HG02759 (cell line): ENCODE results near the gene RBMX.
"Not testable (repeated sequence)": the region's sequence is repeated elsewhere in the genome, so short reads cannot be mapped to it uniquely, and the experiment has no call there.

Source experiments
- ATAC-seq: cut with Tn5 transposase; IDR thresholded peaks from one replicate; pipeline ENCODE4 v1.9.1; 2021; ENCODE audit warnings: mild to moderate bottlenecking, moderate library complexity; ENCODE audit not compliant: unreplicated experiment

The RBMX gene

GRCh38 chrX:136880452-136881013 is at the start of gene RBMX:
TSS of gene RBMX (minus strand) at chrX:136880725. CDS start at chrX:136879427, 1,298 bp downstream.
- ATAC-seq, result peak; percentile 96

DNA sequence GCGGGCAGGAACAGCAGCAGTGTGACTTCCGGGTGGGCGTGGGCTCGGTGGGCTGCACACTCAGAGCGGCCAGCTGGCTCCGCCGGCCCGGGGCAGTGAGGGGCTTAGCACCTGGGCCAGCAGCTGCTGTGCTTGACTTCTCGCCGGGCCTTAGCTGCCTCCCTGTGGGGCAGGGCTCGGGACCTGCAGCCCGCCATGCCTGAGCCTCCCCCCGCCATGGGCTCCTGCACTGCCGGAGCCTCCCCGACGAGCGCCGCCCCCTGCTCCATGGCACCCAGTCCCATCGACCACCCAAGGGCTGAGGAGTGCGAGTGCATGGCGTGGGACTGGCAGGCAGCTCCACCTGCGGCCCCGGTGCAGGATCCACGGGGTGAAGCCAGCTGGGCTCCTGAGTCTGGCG is 40.9 kb upstream of the RBMX start:
- ATAC-seq, result not testable (repeated sequence)

DNA sequence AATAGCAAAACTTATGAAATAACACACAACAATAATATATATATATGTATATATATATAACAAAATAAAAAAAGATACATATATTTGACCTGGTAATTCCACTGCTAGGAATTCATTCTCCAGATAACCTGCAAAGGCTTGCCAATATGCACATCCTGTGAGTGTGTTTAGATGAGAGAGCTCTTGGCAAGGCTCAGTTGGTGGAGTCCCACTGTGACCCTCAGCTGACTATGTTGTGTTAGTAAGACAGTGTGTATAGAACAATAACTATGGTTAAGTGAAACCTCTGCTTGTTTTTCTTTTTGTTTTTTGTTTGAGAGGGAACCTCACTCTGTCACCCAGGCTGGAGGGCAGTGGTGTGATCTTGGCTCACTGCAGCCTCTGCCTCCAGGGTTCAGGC is 39.5 kb upstream of the RBMX start:
- ATAC-seq, result no peak

DNA sequence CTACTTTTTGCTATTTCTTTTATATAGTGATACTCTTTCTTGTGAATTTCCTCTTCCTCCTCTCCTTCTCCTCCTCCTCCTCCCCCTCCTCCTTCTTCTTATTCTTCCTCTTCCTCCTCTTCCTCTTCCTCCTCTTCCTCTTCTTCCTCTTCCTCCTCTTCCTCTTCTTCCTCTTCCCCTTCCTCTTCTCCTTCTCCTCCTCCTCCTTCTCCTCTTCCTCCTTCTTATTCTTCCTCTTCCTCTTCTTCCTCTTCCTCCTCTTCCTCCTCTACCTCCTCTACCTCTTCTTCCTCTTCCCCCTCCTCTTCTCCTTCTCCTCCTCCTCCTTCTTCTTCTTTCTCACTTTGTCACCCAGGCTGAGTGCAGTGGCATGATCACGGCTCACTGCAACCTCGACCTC is 36.3 kb upstream of the RBMX start:
- ATAC-seq, result no peak

- ATAC-seq, result not testable (repeated sequence)
Measured at GRCh38 chrX:136911661-136912060, 31.1 kb upstream of the RBMX start.

GRCh38 chrX:136911253-136911652 is 30.7 kb upstream of the RBMX start:
- no peak for ATAC-seq

GRCh38 chrX:136910565-136911035 is 30.1 kb upstream of the RBMX start:
- no peak for ATAC-seq

DNA sequence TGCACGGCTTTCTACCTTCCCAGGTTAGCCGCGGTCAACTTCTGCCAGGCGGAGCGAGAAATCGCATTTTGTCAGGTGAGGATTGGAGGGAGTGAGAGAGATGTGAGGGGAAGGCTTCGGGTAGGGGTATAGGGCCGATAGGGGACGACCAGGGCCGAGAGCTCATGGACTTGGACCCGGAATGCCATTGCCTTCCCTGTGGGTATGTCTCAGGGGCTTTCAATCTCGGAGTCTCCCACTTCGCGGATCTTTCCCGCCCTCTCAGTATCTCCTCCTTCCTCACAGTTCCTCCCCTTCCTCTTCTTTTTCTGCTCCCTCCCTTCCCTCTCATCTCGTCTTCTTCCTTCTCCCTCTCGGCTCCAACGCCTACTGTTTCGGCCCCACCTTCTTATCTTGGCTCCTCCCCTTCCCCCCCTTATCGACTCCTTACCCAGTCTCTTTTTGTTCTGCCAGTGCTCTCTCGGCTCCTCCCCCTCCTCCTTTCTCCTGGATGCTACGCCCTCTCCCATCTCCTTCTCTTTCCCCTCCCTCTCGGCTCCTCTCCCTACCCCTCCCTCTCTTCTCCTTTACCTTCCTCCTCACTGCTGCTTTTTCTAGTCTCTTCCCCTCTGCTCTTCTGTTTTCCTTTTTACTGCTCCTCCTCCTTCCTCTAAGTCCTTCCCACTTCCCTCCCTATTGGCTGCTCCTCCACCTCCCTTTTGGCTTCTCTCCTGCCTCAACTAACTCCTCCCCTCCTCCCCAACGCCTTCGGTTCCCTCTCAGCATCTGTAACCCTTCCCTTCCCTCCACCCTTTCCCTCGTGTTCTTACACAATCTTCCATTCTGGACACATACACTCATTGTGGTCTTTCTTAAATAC is 29.4 kb upstream of the RBMX start:
- peak; percentile 63 for ATAC-seq

DNA sequence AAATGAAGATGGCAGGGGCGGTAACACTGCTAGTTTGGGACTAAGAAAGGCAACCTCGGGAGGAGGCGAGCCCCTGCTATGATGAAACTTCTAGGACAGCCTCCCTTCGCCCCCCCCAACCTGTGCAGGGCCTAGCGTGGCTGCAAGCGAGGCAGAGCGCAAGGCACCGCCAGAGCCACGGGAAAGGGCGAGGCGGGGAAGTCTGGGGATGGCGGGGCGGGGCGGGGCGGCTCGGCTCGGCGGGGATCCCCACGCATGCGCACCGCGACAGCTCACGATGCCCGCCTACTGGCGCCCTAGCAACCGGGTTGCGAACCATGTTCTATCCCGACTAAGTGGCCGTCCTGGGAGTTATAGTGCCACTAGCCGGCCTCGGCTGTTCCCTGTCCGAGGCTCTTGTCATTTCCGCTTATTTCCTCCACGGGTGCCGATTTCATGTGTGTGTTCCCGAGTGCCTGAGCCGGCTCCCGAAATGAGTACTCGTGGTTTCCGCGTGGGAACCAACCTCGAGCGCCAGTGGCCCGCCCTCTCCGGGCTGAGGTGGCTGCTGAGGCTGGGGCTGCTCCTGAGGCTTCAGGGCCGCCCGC is 28.7 kb upstream of the RBMX start:
- ATAC-seq, result peak; percentile 76

- no peak for ATAC-seq
Measured at GRCh38 chrX:136907621-136908020, 27.1 kb upstream of the RBMX start.

GRCh38 chrX:136906921-136907510 is 26.5 kb upstream of the RBMX start:
- no peak for ATAC-seq

- ATAC-seq, result not testable (repeated sequence)
Measured at GRCh38 chrX:136904067-136904466, 23.5 kb upstream of the RBMX start.

DNA sequence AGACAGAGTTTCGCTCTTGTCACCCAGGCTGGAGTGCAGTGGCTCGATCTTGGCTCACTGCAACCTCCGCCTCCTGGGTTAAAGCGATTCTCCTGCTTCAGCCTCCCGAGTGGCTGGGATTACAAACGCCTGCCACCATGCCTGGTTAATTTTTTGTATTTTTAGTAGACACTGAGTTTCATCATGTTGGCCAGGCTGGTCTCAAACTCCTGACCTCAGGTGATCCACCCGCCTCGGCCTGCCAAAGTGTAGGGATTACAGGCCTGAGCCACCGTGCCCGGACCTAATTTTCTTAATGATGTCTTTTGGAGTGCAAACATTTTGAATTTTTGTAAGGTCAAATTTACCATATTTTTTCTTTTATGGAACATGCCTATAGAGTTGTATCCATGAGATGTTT is 19.5 kb upstream of the RBMX start:
- ATAC-seq, result not testable (repeated sequence)

DNA sequence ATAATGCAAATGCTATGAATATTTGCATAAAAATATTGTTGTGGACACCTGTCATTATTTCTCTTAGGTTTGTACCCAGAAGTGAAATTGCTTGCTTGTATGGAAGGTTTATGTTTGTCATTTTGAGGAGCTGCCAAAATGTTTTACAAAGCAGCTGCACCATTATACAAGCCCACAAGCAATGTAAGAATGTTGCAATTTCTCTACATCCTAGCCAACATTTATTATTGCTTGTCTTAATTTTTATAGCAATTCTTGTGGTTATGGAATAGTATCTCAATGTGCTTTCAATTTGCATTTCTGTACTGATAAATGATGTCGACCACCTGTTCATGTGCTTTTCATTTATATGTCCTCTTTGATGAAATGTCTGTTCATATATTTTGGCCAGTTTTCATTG is 18.7 kb upstream of the RBMX start:
- ATAC-seq, result no peak

- ATAC-seq, result not testable (repeated sequence)
Measured at GRCh38 chrX:136898752-136899151, 18.2 kb upstream of the RBMX start.

DNA sequence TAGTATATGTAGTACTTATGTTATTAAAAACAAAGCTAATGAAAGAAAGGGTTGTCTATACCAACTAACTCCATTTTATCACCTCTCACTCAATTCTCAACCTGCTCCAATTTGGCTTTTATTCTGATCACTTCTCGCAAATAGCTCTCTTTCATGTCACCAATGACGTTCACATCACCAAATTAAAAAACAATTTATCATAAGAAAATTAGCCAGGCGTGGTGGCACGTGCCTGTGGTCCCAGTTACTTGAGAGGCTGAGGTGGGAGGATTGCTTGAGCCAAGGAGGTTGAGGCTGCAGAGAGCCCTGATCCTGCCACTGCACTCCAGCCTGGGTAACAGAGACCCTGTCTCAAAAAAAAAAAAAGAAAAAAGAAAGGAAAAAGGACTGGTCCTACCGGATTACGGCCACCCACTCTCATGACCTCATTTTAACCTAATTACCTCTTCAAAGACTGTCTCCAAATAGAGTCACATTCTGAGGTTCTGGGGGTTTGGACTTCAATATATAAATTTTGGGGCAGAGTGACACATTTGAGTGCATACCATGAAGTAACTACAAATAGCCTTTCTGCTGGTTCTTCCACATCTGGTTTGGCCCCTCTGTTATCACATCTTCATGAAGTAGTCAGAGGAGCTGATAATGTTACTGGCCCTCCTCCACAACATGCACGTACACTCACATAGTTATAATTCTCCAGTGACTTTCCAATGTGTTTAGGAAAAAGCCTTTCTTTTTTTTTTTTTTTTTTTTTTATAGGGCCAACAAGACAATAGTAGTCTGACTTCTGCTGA is 15.8 kb upstream of the RBMX start:
- no peak for ATAC-seq

GRCh38 chrX:136892412-136892811 is 11.9 kb upstream of the RBMX start:
- no peak for ATAC-seq

GRCh38 chrX:136890596-136890995 is 10.1 kb upstream of the RBMX start:
- ATAC-seq, result not testable (repeated sequence)

- no peak for ATAC-seq
Measured at GRCh38 chrX:136889269-136889668, 8.7 kb upstream of the RBMX start.

- peak; percentile 24 for ATAC-seq
Measured at GRCh38 chrX:136880003-136880451, 498 bp downstream of the RBMX start.
